ENCODE measurements around the gene C17orf50.

GRCh38 chr17:35761601-35762000 is 914 bp downstream of the C17orf50 start:
- TF ChIP-seq CTCF (IDR thresholded peaks at IDR 0.05; ENCODE audit: low read depth, low read length), result no peak
- TF ChIP-seq POLR2A (IDR thresholded peaks at IDR 0.05; ENCODE audit: extremely low read depth, insufficient read length), result no peak

Data from NB4 (cell line).